Measurements from ENCODE around the gene GABRP. TPM values are rescaled to one million over a fixed set of nuclear protein-coding genes. Genes with fewer than 3 reads are reported as not detected.
"Not testable (repeated sequence)": the region's sequence is repeated elsewhere in the genome, so short reads cannot be mapped to it uniquely, and the experiment has no call there.

The GABRP gene
- total RNA-seq, 1 donor: under 0.01 TPM

DNA sequence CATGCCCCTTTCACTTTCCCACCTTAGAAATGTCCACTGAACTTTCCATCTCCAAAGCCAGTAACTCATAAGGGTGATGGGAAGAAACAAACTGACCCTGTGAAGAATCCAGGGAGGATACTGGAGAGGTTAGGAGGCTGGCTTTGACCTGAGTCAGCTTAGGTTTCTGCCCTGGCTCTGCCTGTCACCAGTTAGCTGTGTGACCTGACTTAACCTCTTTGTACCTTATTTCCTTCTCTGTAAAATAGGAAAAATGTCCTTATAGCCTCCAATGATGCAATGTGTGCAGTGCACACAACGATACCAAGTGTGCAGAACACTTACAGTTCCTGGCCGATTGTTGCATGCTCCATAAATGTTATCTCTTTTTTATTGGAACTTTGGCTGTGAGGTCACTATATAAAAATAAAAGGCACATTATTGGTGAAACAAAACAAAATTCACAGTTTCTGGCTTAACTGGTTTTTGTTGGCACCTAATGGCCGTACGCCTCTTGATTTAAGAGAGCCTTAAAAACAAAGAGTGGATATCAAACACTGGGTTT lies 37.8 kb downstream of the GABRP start:
- Histone ChIP-seq H3K27me3 (ENCODE audit: insufficient read depth, low read length) (no peaks in the 10 kb centered on the region), H3K36me3 (ENCODE audit: insufficient read depth, low read length) (no peaks in the 10 kb centered on the region), H3K9me3 (ENCODE audit: low read depth, low read length) (no peaks in the 10 kb centered on the region), H3K4me3 (ENCODE audit: insufficient read depth, low read length) (no peak overlapping the region), H3K4me2 (ENCODE audit: insufficient read depth, low read length) (no peak overlapping the region), H3K27ac (ENCODE audit: low read depth, low read length) (no peak overlapping the region), H3K4me1 (ENCODE audit: insufficient read depth, low read length) (peaks cover 4% of the 10 kb centered on the region), H2AFZ (ENCODE audit: low read length) (no peak overlapping the region), H3K79me2 (ENCODE audit: insufficient read depth, low read length) (no peaks in the 10 kb centered on the region), H4K20me1 (ENCODE audit: insufficient read depth, low read length) (no peaks in the 10 kb centered on the region)
- TF ChIP-seq, protein P1, sequence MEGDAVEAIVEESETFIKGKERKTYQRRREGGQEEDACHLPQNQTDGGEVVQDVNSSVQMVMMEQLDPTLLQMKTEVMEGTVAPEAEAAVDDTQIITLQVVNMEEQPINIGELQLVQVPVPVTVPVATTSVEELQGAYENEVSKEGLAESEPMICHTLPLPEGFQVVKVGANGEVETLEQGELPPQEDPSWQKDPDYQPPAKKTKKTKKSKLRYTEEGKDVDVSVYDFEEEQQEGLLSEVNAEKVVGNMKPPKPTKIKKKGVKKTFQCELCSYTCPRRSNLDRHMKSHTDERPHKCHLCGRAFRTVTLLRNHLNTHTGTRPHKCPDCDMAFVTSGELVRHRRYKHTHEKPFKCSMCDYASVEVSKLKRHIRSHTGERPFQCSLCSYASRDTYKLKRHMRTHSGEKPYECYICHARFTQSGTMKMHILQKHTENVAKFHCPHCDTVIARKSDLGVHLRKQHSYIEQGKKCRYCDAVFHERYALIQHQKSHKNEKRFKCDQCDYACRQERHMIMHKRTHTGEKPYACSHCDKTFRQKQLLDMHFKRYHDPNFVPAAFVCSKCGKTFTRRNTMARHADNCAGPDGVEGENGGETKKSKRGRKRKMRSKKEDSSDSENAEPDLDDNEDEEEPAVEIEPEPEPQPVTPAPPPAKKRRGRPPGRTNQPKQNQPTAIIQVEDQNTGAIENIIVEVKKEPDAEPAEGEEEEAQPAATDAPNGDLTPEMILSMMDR (IDR thresholded peaks at IDR 0.05; ENCODE audit: extremely low read depth, low read depth, low read length): no peak
- no peak for DNase-seq (ENCODE audit: insufficient read length, low spot score, missing footprints)

DNA sequence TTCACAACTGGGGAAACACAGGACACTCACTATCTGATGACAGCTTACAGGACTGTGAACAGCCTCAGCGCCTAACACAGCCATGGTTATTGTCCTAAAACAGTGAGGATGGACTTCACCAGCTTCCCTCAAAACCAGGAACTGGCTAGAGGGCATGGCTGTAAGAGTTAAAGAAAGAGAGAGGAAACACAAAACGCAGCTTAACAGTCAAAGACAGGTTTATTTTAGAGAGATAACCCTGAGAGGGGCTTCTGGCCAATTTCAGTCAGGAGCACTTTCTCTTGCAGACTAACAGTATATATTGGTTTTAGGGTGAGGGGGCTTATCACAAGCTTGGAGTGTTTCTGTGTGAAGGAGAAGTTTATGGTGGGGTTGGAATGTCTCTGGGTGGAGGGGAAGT lies 42.6 kb downstream of the GABRP start:
- no peak for DNase-seq (ENCODE audit: insufficient read length, low spot score, missing footprints)
- Histone ChIP-seq H3K27ac (ENCODE audit: low read depth, low read length) (no peak overlapping the region), H3K4me1 (ENCODE audit: insufficient read depth, low read length) (no peaks in the 10 kb centered on the region), H3K27me3 (ENCODE audit: insufficient read depth, low read length) (no peaks in the 10 kb centered on the region), H2AFZ (ENCODE audit: low read length) (no peak overlapping the region), H3K4me2 (ENCODE audit: insufficient read depth, low read length) (no peak overlapping the region), H3K4me3 (ENCODE audit: insufficient read depth, low read length) (no peak overlapping the region), H3K9me3 (ENCODE audit: low read depth, low read length) (no peaks in the 10 kb centered on the region), H4K20me1 (ENCODE audit: insufficient read depth, low read length) (no peaks in the 10 kb centered on the region), H3K79me2 (ENCODE audit: insufficient read depth, low read length) (no peaks in the 10 kb centered on the region), H3K36me3 (ENCODE audit: insufficient read depth, low read length) (no peaks in the 10 kb centered on the region)
- TF ChIP-seq, protein P1 (IDR thresholded peaks at IDR 0.05; ENCODE audit: extremely low read depth, low read depth, low read length): no peak

DNA sequence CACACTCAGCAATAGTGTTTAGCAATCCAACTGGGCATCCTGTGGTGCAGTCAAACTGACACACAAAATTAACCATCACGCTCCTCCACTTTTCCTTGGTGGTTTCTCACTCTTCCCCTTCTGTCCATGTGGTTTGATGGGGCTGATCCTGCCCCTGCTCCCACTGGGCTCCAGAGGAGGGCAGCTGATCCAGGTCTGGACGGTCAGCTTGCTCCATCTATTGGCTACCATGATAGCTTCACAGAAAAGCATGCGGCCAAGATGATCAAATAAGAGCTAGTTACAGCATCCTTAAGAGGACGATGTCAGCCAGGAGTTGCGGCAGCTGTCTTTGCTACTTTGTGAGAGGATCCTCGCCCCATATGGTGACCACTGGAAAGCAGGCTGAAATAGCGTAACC lies 48.7 kb downstream of the GABRP start:
- no peak overlapping the region for H2AFZ ChIP-seq (ENCODE audit: low read length)
- H3K79me2 ChIP-seq (ENCODE audit: insufficient read depth, low read length): no peaks in the 10 kb centered on the region
- peaks cover 2% of the 10 kb centered on the region for H3K27me3 ChIP-seq (ENCODE audit: insufficient read depth, low read length)
- DNase-seq (ENCODE audit: insufficient read length, low spot score, missing footprints): no peak
- H3K9me3 ChIP-seq (ENCODE audit: low read depth, low read length): no peaks in the 10 kb centered on the region
- H3K27ac ChIP-seq (ENCODE audit: low read depth, low read length): no peak overlapping the region
- no peaks in the 10 kb centered on the region for H3K4me1 ChIP-seq (ENCODE audit: insufficient read depth, low read length)
- H3K36me3 ChIP-seq (ENCODE audit: insufficient read depth, low read length): no peaks in the 10 kb centered on the region
- no peak overlapping the region for H3K4me3 ChIP-seq (ENCODE audit: insufficient read depth, low read length)
- TF ChIP-seq, protein P1 (IDR thresholded peaks at IDR 0.05; ENCODE audit: extremely low read depth, low read depth, low read length): no peak
- no peaks in the 10 kb centered on the region for H4K20me1 ChIP-seq (ENCODE audit: insufficient read depth, low read length)
- no peak overlapping the region for H3K4me2 ChIP-seq (ENCODE audit: insufficient read depth, low read length)

DNA sequence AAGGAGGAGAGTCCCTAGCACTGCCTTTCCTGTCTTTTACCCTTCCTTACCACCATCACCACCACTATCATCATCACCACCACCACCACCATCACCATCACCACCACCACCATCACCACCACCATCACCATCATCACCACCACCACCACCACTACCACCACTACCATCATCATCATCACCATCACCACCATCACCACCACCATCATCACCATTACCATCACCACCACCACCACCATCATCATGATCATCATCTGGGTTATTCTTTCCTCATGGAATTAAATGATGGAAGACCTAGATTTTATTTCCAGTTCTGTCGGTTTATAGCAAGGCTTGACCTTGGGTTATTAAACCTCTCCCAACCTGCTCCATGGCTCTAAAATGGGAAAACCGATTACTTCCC lies 50.5 kb downstream of the GABRP start:
- H3K79me2 ChIP-seq (ENCODE audit: insufficient read depth, low read length); H3K27ac ChIP-seq (ENCODE audit: low read depth, low read length); H3K9me3 ChIP-seq (ENCODE audit: low read depth, low read length); H3K4me2 ChIP-seq (ENCODE audit: insufficient read depth, low read length); H3K27me3 ChIP-seq (ENCODE audit: insufficient read depth, low read length); H4K20me1 ChIP-seq (ENCODE audit: insufficient read depth, low read length); H3K4me1 ChIP-seq (ENCODE audit: insufficient read depth, low read length); H2AFZ ChIP-seq (ENCODE audit: low read length); DNase-seq (ENCODE audit: insufficient read length, low spot score, missing footprints); H3K36me3 ChIP-seq (ENCODE audit: insufficient read depth, low read length); H3K4me3 ChIP-seq (ENCODE audit: insufficient read depth, low read length): not testable (repeated sequence)
